Trophoblast cell (in vitro differentiated cells and primary cell): ENCODE results near the gene ODC1.

Experiments
- DNase-seq, 2 donors: peaks; one replicate each; pipeline ENCODE4 v3.0.0-alpha.2; 2016
- H2AFZ ChIP-seq: 2 replicates; pipeline ENCODE4 v1.6.1; 2013; ENCODE audit warnings: low read length, moderate library complexity, mild to moderate bottlenecking; ENCODE audit not compliant: insufficient read depth, poor library complexity
- H2AK5ac ChIP-seq: 2 replicates; pipeline ENCODE4 v1.6.1; 2013; ENCODE audit warnings: mild to moderate bottlenecking, low read length
- H2BK120ac ChIP-seq: 2 replicates; pipeline ENCODE4 v1.6.1; 2013; ENCODE audit warnings: low read length, mild to moderate bottlenecking, moderate library complexity; ENCODE audit not compliant: insufficient read depth, poor library complexity
- H2BK12ac ChIP-seq: 2 replicates; pipeline ENCODE4 v1.6.1; 2013; ENCODE audit warnings: mild to moderate bottlenecking, low read length, moderate library complexity
- H2BK5ac ChIP-seq: 2 replicates; pipeline ENCODE4 v1.6.1; 2013; ENCODE audit warnings: low read length, low read depth, moderate library complexity, mild to moderate bottlenecking; ENCODE audit not compliant: poor library complexity
- H3K14ac ChIP-seq: 2 replicates; pipeline ENCODE4 v1.6.1; 2013; ENCODE audit warnings: mild to moderate bottlenecking, low read length
- H3K18ac ChIP-seq: 2 replicates; pipeline ENCODE4 v1.6.1; 2013; ENCODE audit warnings: mild to moderate bottlenecking, low read length
- H3K23ac ChIP-seq: 2 replicates; pipeline ENCODE4 v1.6.1; 2013; ENCODE audit warnings: low read length
- H3K27ac ChIP-seq: 2 replicates; pipeline ENCODE4 v1.5.1; 2013; ENCODE audit warnings: low read depth, mild to moderate bottlenecking, inconsistent platforms, low read length, moderate library complexity
- H3K27me3 ChIP-seq: 2 replicates; pipeline ENCODE4 v1.6.1; 2013; ENCODE audit warnings: inconsistent platforms, mild to moderate bottlenecking, low read length, moderate library complexity; ENCODE audit not compliant: insufficient read depth
- H3K36me3 ChIP-seq, 2 experiments: 1 replicate in 1 of 2; 2 replicates in 1 of 2; pipeline ENCODE4 v1.6.1; 2013; ENCODE audit warnings: low read length in 2 of 2, mild to moderate bottlenecking in 2 of 2, moderate library complexity in 1 of 2; ENCODE audit not compliant: insufficient read depth in 2 of 2, control insufficient read depth in 1 of 2
- H3K4ac ChIP-seq: 2 replicates; pipeline ENCODE4 v1.6.1; 2013; ENCODE audit warnings: low read depth, mild to moderate bottlenecking, low read length, moderate library complexity
- H3K4me1 ChIP-seq, 2 experiments: 1 replicate in 1 of 2; 2 replicates in 1 of 2; pipeline ENCODE4 v1.6.1; 2013; ENCODE audit warnings: low read length in 2 of 2, mild to moderate bottlenecking in 2 of 2, moderate library complexity in 1 of 2; ENCODE audit not compliant: insufficient read depth in 2 of 2, control insufficient read depth in 1 of 2
- H3K4me2 ChIP-seq: 2 replicates; pipeline ENCODE4 v1.6.1; 2013; ENCODE audit warnings: inconsistent platforms, mild to moderate bottlenecking, low read length, moderate library complexity
- H3K4me3 ChIP-seq: 2 replicates; pipeline ENCODE4 v1.5.1; 2013; ENCODE audit warnings: mild to moderate bottlenecking, low read depth, low read length, inconsistent platforms
- H3K79me1 ChIP-seq: one replicate; pipeline ENCODE4 v1.6.1; 2013; ENCODE audit warnings: low read length
- H3K79me2 ChIP-seq: 2 replicates; pipeline ENCODE4 v1.6.1; 2013; ENCODE audit warnings: low read length, mild to moderate bottlenecking; ENCODE audit not compliant: control insufficient read depth, insufficient read depth, poor library complexity
- H3K9ac ChIP-seq: 2 replicates; pipeline ENCODE4 v1.6.1; 2013; ENCODE audit warnings: mild to moderate bottlenecking, low read length
- H3K9me3 ChIP-seq: 2 replicates; pipeline ENCODE4 v1.6.1; 2013; ENCODE audit warnings: low read depth, mild to moderate bottlenecking, control low read depth, inconsistent platforms, low read length; ENCODE audit not compliant: insufficient read depth
- H4K12ac ChIP-seq: 2 replicates; pipeline ENCODE4 v1.6.1; 2013; ENCODE audit warnings: low read depth, mild to moderate bottlenecking, low read length, moderate library complexity
- H4K8ac ChIP-seq: 2 replicates; pipeline ENCODE4 v1.6.1; 2013; ENCODE audit warnings: low read depth, mild to moderate bottlenecking, low read length, moderate library complexity
- H4K91ac ChIP-seq: one replicate; pipeline ENCODE4 v1.6.1; 2013; ENCODE audit warnings: low read depth, mild to moderate bottlenecking, low read length, moderate library complexity
- WGBS: extraction: QIAGEN DNeasy Blood & Tissue Kit; methylation state at CpG from one replicate; pipeline ENCODE4 v1.1.7; 2013; ENCODE audit warnings: missing lambda C conversion rate; ENCODE audit not compliant: insufficient read length, insufficient coverage; ENCODE audit errors: extremely low coverage; 5-methylcytosine and 5-hydroxymethylcytosine counted together

ODC1 gene

DNA sequence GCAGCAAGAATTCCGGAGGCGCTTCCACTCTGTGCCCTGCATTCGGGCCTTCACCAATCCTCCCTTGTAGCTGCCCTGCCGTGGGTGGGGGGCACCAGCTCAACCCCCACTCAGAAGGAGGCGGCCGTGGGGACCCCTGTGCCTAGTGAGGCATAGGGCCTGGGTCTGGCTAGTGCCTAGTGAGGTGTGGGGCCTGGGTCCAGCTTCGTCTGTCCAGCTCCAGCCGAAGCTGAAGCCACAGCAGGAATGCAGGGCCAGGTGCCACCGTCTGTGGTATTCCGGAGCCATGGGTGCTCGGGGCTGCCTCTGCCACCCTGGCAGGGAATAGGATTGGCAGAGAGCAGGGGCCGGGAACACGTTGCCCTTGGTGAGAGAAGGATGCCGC is 12.3 kb downstream of the ODC1 start:
- Histone ChIP-seq H2BK120ac (no peak overlapping the region), H3K14ac (no peak overlapping the region), H2AK5ac (no peak overlapping the region), H2AFZ (no peak overlapping the region), H3K79me2 (no peaks in the 10 kb centered on the region), H3K4ac (no peak overlapping the region), H3K4me1 (no peaks in the 10 kb centered on the region), H4K8ac (no peak overlapping the region), H3K9ac (no peak overlapping the region), H4K91ac (no peak overlapping the region), H2BK5ac (no peak overlapping the region), H4K12ac (no peak overlapping the region), H3K27ac (no peak overlapping the region), H3K27me3 (no peaks in the 10 kb centered on the region), H3K23ac (no peak overlapping the region), H3K18ac (no peak overlapping the region), H3K9me3 (peaks cover 7% of the 10 kb centered on the region), H3K4me3 (no peak overlapping the region), H3K36me3 (peaks cover 9 to 16% of the 10 kb centered on the region in 2 experiments), H2BK12ac (no peak overlapping the region), H3K4me2 (no peak overlapping the region), H3K79me1 (no peaks in the 10 kb centered on the region)
- DNase-seq = no peak
- no CpG with 5 or more reads among the region's 14 CpGs for WGBS

DNA sequence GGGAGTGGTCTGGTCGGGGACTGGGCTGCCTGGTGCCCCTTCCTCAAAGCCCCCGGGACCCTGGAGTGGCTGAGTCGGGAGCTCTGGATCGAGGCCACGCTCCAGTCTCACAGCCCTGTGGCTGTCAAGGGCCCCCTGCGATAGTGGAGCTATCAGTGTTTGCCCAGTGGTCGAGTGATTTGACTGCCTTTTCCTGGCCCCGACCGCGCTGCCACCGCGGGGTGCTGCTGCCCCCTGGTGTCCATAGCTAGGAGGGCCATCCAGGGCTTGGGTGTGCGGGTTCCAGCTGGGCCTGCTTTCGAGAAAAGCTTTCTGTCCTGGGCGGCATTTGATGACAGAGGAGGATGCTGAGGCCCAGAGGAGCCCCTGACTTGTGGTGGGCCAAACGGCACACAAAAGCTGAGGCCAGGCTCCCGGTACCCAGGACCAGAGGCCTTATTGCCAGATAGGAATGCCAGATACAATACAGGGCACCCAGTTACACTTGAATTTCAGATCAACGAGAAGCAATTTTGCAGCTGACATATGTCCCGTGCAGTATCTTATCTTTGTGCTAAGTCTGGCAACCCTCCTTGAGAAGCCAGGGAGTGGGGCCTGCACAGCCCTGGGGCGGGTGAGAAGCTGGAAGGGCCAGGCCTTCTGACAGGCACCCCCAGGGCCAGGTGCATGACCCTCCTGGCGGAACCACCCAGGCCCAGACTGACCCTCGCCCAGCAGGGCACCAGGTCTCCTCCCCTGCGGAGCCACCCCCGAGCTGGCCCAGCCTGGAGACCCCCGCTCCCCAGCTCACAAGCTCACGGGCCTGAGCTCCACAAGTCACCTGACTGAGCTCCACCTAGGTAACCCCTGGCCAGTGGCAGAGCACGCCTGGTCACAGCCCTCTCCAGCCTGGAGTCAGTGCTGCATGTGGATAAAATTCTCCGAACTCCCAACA is 13.0 kb downstream of the ODC1 start:
- no CpG with 5 or more reads among the region's 28 CpGs for WGBS

DNA sequence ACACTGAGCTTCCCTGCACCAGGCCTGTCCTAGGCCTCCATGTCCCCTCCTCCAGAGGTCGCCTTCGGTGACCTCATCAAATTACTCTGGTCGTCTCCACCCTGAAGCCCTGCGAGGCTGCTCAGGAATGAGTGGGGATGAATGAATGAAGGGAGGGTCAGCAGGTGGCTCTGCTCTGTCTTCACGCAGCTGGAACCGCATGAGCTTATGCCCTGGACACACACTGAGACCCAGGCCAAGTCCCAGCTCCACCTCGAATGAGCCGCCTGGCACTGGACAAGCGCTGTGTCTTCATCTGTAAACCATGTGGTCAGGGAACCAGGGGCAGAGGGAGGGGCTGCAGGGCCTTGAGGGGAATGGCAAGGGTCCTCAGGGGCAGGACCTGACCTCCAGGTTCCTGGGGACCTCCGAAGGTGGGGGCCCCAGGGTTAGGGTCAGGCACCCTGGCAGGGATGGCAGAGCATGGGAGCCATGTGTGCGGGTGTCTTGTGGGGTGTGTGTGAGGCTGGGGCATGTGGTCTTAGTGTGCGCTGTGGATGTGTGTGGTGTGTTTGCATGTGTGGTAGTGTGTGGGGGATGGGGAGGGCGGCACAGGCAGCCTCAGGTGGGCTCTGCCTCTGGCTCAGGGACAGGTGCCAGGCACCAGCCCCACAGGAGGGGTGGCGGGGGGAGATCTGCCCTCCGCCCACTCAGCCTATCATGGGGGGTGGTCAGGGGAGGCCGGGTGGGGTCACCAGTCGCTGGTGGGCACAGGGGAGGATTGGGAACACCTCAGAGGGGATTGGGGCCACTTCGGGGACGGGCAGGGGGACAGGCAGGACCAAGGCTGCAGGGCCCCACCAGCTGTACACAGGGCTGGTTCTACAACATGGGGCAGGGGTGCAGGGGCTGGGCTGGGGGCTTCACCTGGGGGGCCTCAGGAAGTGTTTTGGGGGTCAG is 13.9 kb downstream of the ODC1 start:
- H3K4me2 ChIP-seq = no peak overlapping the region
- no peak overlapping the region for H2AFZ ChIP-seq

More for the DNA sequence above, 13.0 kb downstream of the ODC1 start:
- Histone ChIP-seq H3K27me3 (no peaks in the 10 kb centered on the region), H2BK120ac (no peak overlapping the region), H2BK5ac (no peak overlapping the region), H3K79me2 (no peaks in the 10 kb centered on the region), H3K4ac (no peak overlapping the region), H3K9me3 (peaks cover 7% of the 10 kb centered on the region), H2AK5ac (no peak overlapping the region), H3K27ac (no peak overlapping the region), H3K4me3 (no peak overlapping the region), H3K79me1 (no peaks in the 10 kb centered on the region), H3K14ac (no peak overlapping the region), H2AFZ (no peak overlapping the region), H3K18ac (no peak overlapping the region), H4K91ac (no peak overlapping the region), H3K4me1 (no peaks in the 10 kb centered on the region), H3K36me3 (peaks cover 7 to 10% of the 10 kb centered on the region in 2 experiments), H3K23ac (no peak overlapping the region), H4K12ac (no peak overlapping the region), H2BK12ac (no peak overlapping the region), H3K9ac (no peak overlapping the region), H3K4me2 (no peak overlapping the region), H4K8ac (no peak overlapping the region)
- DNase-seq = peak; percentile 66 to 91

DNA sequence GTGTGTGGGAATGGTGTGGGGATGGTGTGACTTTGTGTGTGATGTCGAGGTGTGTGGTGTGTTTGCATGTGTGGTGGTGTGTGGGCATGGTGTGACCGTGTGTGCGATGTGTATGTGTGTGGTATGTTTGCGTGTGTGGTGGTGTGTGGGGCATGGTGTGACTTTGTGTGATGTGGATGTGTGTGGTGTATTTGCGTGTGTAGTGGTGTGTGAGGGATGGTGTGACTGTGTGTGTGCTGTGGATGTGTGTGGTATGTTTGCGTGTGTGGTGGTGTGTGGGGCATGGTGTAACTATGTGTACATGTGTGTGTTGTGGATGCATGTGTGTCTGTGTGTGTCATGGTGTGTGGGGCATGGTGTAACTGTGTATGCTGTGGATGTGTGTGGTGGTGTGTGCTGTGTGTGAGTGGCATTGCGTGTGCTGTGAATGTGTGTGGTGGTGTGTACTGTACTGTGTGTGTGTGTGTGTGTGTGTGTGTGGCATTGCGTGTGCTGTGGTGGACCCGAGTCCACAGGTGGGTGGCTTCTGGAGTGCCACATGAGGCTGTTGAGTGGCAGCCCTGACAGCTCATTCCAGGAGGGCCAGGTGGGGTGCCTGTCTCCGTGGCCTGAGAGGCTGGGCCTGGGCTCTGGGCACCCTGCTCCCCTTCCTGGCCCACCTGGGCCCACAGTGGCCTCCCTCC is 14.7 kb downstream of the ODC1 start:
- no peak overlapping the region for H3K9ac ChIP-seq
- no peak overlapping the region for H4K8ac ChIP-seq

More for the DNA sequence above, 13.9 kb downstream of the ODC1 start:
- no CpG with 5 or more reads among the region's 19 CpGs for WGBS
- H3K36me3 ChIP-seq = peaks cover 0 to 1% of the 10 kb centered on the region in 2 experiments
- peak in 1 of 2 donors; percentile 49 for DNase-seq
- H3K79me2 ChIP-seq = no peaks in the 10 kb centered on the region
- H3K27ac ChIP-seq = no peak overlapping the region
- no peak overlapping the region for H4K8ac ChIP-seq
- no peak overlapping the region for H3K23ac ChIP-seq
- no peak overlapping the region for H3K4ac ChIP-seq
- no peak overlapping the region for H3K18ac ChIP-seq
- H3K9ac ChIP-seq = no peak overlapping the region
- H3K14ac ChIP-seq = no peak overlapping the region
- H3K4me3 ChIP-seq = no peak overlapping the region
- H4K91ac ChIP-seq = no peak overlapping the region
- H3K9me3 ChIP-seq = peaks cover 5% of the 10 kb centered on the region
- H2AK5ac ChIP-seq = no peak overlapping the region
- H3K4me1 ChIP-seq = no peaks in the 10 kb centered on the region
- no peaks in the 10 kb centered on the region for H3K79me1 ChIP-seq
- H2BK120ac ChIP-seq = no peak overlapping the region
- no peak overlapping the region for H2BK5ac ChIP-seq
- no peaks in the 10 kb centered on the region for H3K27me3 ChIP-seq
- H2BK12ac ChIP-seq = no peak overlapping the region
- no peak overlapping the region for H4K12ac ChIP-seq

More for the DNA sequence above, 14.7 kb downstream of the ODC1 start:
- Histone ChIP-seq H4K12ac (no peak overlapping the region), H3K4me3 (peak overlapping the region; percentile 54), H3K4me1 (no peaks in the 10 kb centered on the region), H3K27ac (no peak overlapping the region), H2AFZ (no peak overlapping the region), H3K4ac (no peak overlapping the region), H3K4me2 (no peak overlapping the region), H4K91ac (no peak overlapping the region), H2BK5ac (no peak overlapping the region), H3K79me2 (no peaks in the 10 kb centered on the region), H3K14ac (no peak overlapping the region), H2BK120ac (no peak overlapping the region), H3K9me3 (peaks cover 5% of the 10 kb centered on the region), H3K27me3 (no peaks in the 10 kb centered on the region), H3K23ac (peak overlapping the region; percentile 5), H2AK5ac (no peak overlapping the region), H2BK12ac (no peak overlapping the region), H3K18ac (no peak overlapping the region), H3K36me3 (no peaks in the 10 kb centered on the region), H3K79me1 (no peaks in the 10 kb centered on the region)
- WGBS = 100% methylated on average over 2 of the region's 10 CpGs
- DNase-seq = no peak
